Tibial artery (tissue), 4 donors: ENCODE measurements around the gene RRP8.

ENCODE experiments used
- DNase-seq, 2 donors: peaks; one replicate each; pipeline ENCODE4 v3.0.0-alpha.2; 2019
- H3K27ac ChIP-seq, 2 donors: fragments of 200-600 bp; sonication (generic) in 1 of 2; 1 replicate in 1 of 2; 2 replicates in 1 of 2; pipeline ENCODE4 v1.5.1; 2018 to 2019; ENCODE audit warnings: mild to moderate bottlenecking in 1 of 2
- H3K27me3 ChIP-seq, 2 donors: fragments of 200-600 bp; sonication (generic) in 1 of 2; one replicate each; pipeline versions ENCODE4 v1.5.1 to v1.6.0; 2016 to 2019
- H3K36me3 ChIP-seq, 3 donors: fragments of 200-600 bp; sonication (generic) in 2 of 3; one replicate each; pipeline ENCODE4 v1.5.1; 2016 to 2019; ENCODE audit warnings: mild to moderate bottlenecking in 2 of 3
- H3K4me1 ChIP-seq, 4 donors: fragments of 200-600 bp; sonication (generic) in 2 of 4; 1 replicate in 3 of 4; 2 replicates in 1 of 4; pipeline ENCODE4 v1.5.1; 2016 to 2019
- H3K4me3 ChIP-seq, 2 donors: fragments of 200-600 bp; sonication (generic) in 1 of 2; 1 replicate in 1 of 2; 2 replicates in 1 of 2; pipeline ENCODE4 v1.5.1; 2018 to 2019; ENCODE audit warnings: mild to moderate bottlenecking in 2 of 2
- H3K9me3 ChIP-seq, 3 donors: fragments of 200-600 bp; sonication (generic) in 1 of 3; one replicate each; pipeline ENCODE4 v1.5.1; 2016 to 2019
- intact Hi-C: fragments of 100-400 bp; cut with DNase I; formaldehyde crosslinking; loops from one replicate; pipeline ENCODE4 v1.15.0; 2023; ENCODE audit warnings: low total_unique reads
- TF ChIP-seq, protein P1 (sequence below), 2 experiments: fragments of 200-600 bp in 1 of 2; fragments of 450-650 bp in 1 of 2; IDR thresholded peaks; one replicate each; pipeline ENCODE4 v1.5.1; 2017 to 2019; ENCODE audit warnings: antibody characterized with exemption in 2 of 2, mild to moderate bottlenecking in 1 of 2, moderate library complexity in 1 of 2

The RRP8 gene

DNA sequence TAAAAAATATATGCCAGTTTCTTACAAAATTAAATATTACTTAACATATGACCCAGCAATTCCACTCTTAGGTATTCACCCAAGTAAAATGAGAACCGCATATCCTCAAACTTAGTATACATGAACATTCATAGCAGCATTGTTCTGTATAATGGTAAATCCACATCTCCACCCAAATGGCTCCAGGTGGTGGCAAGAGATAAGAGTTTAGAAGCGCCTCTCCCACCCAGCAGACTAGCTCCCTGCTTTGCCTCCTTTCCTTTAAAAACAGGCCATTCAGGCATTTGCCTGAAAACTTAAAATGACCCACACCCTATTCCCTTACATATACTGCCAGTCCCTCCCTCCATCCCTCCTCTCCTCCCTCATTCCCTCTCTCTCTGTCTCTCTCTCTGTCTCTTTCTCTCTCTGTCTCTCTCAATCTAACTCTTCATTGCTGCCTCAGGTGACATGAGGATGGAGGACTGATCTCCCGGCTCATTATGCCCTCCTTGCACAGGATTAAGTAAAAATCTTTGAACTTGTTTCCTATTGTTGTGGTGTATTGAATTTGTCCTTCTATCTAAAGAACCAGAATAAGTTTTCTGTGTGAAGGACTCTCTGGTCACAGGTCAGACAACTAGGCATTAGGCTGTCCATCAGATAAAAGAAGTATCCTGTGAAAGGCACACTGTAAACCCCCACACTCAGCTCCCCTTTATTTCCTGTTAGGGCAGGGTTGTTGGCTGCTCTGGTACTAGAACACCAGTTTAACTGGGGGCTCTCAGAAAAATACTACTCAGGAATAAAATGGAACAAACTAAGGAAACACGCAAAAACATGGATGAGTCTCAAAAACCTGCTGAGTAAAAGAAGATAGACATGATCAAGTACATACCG is 48.3 kb downstream of the RRP8 start:
- intact Hi-C loops = no loop called here
- Histone ChIP-seq H3K36me3 (peaks cover 0 to 25% (median 7%) of the 10 kb centered on the region in 3 donors), H3K4me3 (no peak overlapping the region), H3K9me3 (no peaks in the 10 kb centered on the region), H3K27me3 (no peaks in the 10 kb centered on the region), H3K27ac (no peak overlapping the region), H3K4me1 (no peaks in the 10 kb centered on the region)
- TF ChIP-seq, protein P1, sequence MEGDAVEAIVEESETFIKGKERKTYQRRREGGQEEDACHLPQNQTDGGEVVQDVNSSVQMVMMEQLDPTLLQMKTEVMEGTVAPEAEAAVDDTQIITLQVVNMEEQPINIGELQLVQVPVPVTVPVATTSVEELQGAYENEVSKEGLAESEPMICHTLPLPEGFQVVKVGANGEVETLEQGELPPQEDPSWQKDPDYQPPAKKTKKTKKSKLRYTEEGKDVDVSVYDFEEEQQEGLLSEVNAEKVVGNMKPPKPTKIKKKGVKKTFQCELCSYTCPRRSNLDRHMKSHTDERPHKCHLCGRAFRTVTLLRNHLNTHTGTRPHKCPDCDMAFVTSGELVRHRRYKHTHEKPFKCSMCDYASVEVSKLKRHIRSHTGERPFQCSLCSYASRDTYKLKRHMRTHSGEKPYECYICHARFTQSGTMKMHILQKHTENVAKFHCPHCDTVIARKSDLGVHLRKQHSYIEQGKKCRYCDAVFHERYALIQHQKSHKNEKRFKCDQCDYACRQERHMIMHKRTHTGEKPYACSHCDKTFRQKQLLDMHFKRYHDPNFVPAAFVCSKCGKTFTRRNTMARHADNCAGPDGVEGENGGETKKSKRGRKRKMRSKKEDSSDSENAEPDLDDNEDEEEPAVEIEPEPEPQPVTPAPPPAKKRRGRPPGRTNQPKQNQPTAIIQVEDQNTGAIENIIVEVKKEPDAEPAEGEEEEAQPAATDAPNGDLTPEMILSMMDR (IDR thresholded peaks at IDR 0.05) = no peak
- no peak for DNase-seq

DNA sequence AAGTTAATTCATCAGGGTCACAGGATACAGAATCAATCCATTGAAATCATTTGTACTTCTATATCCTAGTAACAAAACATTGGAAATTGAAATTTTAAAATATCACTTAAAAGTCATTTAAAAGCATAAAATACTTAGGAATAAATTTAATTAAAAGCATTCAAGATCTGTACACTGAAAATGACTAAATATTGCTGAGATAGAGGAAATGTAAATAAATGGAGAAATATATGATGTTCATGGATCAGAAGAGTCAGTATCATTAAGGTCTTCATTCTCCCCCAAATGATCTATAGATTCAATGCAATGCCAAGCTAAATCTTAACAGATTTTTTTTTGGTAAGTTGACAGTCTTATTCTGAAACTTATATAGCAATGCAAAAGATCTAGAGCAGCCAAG is 49.8 kb downstream of the RRP8 start:
- Histone ChIP-seq H3K9me3 (no peaks in the 10 kb centered on the region), H3K36me3 (peaks cover 0 to 18% (median 7%) of the 10 kb centered on the region in 3 donors), H3K4me3 (no peak overlapping the region), H3K4me1 (no peaks in the 10 kb centered on the region), H3K27ac (no peak overlapping the region), H3K27me3 (no peaks in the 10 kb centered on the region)
- TF ChIP-seq, protein P1 (IDR thresholded peaks at IDR 0.05) = no peak
- no peak for DNase-seq
- intact Hi-C loops = no loop called here

DNA sequence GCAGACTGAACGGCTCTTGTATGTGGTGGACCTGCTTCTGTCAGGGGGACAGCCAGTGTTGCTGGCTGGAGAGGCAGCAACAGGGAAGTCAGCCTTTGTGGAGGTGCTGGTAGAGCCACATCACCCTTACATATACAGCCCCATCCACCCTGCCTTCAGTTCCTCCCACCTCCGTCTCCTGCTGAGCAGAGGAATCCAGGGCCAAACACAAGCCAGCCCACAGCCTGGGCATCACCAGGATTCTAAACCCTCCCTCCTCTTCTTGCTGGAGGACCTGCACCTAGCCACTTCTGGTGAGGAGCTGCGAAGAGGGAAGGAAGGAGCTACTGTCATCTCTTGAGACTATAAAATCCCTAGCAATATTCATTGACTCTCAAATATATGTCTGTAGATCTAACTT is 54.8 kb downstream of the RRP8 start:
- no peaks in the 10 kb centered on the region for H3K27me3 ChIP-seq
- TF ChIP-seq, protein P1 (IDR thresholded peaks at IDR 0.05) = no peak
- no peak overlapping the region for H3K4me3 ChIP-seq
- DNase-seq = no peak
- H3K36me3 ChIP-seq = peaks cover 0 to 36% (median 22%) of the 10 kb centered on the region in 3 donors
- no peaks in the 10 kb centered on the region for H3K9me3 ChIP-seq
- no peak overlapping the region for H3K27ac ChIP-seq
- intact Hi-C loops = no loop called here
- H3K4me1 ChIP-seq = no peaks in the 10 kb centered on the region

DNA sequence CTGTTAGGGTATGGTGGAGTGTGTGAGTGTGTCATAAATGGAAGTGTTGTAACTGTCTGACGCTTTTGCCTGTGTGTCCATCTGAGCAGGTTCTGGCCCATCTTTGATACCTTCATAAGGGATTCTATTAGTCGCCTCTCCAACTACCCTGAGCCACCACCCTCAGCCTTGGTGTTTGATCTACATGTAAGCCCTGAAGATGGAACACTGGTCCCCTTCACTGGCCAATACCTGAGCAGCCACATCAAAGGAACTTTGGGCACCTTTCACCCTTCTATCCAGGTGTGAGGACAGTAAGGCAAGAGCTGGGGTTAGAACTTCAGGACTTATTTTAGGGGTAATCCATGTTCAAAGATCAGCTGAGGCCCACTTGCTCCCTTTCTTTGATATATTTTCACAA is 55.3 kb downstream of the RRP8 start:
- H3K36me3 ChIP-seq = peaks cover 0 to 36% (median 22%) of the 10 kb centered on the region in 3 donors
- no peak overlapping the region for H3K4me3 ChIP-seq
- H3K9me3 ChIP-seq = no peaks in the 10 kb centered on the region
- intact Hi-C loops = no loop called here
- H3K4me1 ChIP-seq = no peaks in the 10 kb centered on the region
- H3K27me3 ChIP-seq = no peaks in the 10 kb centered on the region
- no peak overlapping the region for H3K27ac ChIP-seq
- no peak for DNase-seq
- TF ChIP-seq, protein P1 (IDR thresholded peaks at IDR 0.05) = no peak

DNA sequence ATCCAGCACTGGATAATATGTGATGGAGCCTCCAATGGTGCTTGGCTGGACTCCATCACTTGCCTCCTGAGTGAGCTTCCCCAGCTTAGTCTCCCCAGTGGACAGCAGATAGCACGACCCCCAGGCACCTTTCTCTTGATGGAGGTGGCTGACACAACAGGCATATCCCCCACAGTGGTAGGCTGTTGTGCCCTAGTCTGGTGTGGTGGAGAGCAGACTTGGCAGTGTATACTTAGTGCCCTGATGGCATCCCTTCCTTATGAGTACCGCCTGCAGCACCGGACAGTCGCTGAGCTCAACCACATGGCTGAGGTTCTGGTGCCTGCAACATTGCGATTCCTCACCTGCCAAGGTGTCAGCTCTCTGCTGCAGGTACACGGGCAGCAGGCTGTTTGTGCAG is 56.2 kb downstream of the RRP8 start:
- intact Hi-C loops = no loop called here
- H3K27ac ChIP-seq = no peak overlapping the region

More for the DNA sequence above, 56.2 kb downstream of the RRP8 start:
- Histone ChIP-seq H3K9me3 (no peaks in the 10 kb centered on the region), H3K27me3 (no peaks in the 10 kb centered on the region), H3K36me3 (peaks cover 0 to 42% (median 22%) of the 10 kb centered on the region in 3 donors), H3K4me3 (no peak overlapping the region), H3K4me1 (no peaks in the 10 kb centered on the region)
- DNase-seq = no peak
- TF ChIP-seq, protein P1 (IDR thresholded peaks at IDR 0.05) = no peak
